Muscle of arm (tissue), 12 donors: Measurements from ENCODE around the gene PIK3R5. TPM values are rescaled to one million over a fixed set of nuclear protein-coding genes. Genes with fewer than 3 reads are reported as not detected.
"Not testable (repeated sequence)": the region's sequence is repeated elsewhere in the genome, so short reads cannot be mapped to it uniquely, and the experiment has no call there.

ENCODE experiments used
- DNase-seq: peaks from one replicate; pipeline ENCODE4 v3.0.0-alpha.2; 2013
- polyA plus RNA-seq, 12 donors: library from polyadenylated mRNA; unstranded; fragments of 120-200 nt; gene quantifications; one replicate each; pipeline ENCODE4 v1.2.1, GENCODE V29; 2013; ENCODE audit not compliant: insufficient read length in 12 of 12

PIK3R5 gene
- polyA plus RNA-seq, 12 donors: 0.62 to 3.5 (median 1.2) TPM; not detected in 2

DNA sequence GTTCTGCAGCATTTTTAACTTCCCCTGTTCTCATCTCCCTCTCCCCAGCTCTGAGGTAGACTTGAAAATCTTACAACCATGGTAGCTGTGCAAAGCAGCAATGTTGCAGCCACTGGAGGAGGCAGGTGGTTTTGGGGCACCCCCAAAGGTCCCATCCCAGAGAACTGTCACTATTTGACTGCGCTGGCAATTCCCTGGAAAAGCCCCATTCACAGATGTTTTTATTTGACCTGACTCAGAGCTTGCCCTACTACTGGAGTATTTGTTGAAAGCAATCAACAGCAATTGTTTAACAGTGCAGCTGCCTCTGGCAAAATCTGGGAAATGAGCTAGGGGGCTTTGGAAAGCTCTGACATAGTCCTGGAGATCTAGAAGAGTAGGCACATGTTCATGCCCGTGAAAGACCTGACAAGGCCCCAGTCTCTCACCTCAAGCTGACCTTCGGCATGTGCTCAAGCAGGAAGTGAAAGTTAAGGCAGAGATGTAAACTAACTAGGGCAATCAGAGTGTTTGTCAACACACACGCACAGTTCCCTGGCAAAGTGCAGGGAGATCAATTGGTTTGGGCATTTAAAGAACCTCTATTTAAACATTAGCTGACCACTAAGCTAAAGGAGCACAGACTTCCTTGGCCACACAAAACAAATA is 19.7 kb upstream of the PIK3R5 start:
- no peak for DNase-seq

- DNase-seq: not testable (repeated sequence)
These were observed 18.7 kb upstream of the PIK3R5 start for GRCh38 chr17:8984225-8984624.

DNA sequence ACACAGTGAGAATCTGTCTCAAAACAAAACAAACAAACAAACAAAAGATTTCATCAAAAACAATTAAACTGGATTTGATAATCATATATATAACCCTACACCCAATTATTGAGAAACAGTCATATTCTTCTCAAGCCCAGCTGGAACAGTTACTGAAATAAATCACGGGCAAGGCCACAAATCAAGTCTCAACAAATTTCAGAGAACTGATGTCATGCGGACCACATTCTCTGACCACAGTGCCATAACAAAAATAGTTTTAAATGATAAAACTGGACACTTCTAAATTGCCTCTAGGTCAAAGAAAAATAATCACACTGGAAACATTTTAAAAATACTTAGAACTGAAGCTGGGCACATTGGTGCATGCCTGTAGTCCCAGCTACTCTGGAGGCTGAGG is 15.9 kb upstream of the PIK3R5 start:
- no peak for DNase-seq

GRCh38 chr17:8979715-8980114 is 14.2 kb upstream of the PIK3R5 start:
- no peak for DNase-seq

DNA sequence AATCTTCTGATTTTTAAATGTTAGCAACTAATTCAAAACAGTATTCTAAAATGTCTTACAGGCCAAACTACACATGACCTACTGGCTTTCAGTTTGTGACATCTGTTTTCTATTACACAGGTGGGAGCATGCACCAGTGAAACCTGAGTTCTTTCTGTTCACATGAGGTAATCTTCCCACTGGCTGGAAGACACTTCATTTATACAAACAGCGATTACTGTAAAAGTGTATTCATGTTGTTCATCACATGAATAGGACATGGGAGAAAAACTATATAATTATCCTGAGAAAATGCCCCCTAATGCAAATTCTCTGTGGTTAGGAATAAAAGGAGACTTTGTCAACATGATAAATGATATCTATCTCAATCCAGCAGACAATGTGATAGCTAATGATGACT is 11.1 kb upstream of the PIK3R5 start:
- DNase-seq: no peak

DNA sequence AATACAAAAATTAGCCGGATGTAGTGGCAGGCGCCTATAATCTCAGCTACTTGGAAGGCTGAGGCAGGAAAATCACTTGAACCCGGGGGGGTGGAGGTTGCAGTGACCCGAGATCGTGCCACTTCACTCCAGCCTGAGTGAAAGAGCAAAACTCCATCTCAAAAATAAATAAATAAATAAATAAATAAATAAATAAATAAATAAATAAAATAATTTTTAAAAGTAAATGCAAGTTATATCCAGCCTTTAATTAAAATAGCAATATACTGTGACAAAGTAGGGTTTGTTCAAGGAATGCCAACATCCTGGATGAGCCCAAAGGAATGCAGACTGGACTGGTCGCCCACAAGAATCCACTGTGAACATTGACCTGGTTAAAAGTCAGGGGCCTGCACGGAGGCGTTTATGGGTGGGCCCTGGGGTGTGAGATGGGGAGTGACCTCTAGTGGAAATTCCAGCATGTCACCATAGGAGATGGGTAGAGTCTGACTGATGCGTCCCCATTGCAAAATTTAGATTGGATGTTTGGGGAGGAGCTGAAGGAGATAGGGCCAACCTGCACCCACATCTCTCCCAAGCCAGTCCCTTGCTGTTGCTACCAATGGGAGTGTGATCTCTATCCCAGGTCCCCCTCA is 9.7 kb upstream of the PIK3R5 start:
- no peak for DNase-seq

DNA sequence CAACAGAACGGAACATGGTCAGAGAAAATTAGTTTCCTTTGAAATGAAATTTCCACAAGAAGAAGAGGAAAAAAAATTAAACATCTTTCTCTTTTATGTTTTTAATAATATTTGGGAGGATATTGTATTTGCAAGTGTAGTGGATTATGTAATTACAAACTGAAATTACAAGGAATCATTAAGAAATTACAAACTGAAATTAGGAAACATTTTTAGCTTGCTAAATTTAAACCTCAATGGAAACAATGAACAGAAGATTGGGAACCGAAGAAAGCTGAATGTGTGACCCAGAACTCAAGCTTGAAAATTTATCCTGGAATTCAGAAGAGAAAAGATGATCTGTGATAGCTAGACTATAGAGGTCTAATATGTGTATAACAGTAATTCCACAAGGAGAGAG is 4.4 kb upstream of the PIK3R5 start:
- DNase-seq: no peak

DNA sequence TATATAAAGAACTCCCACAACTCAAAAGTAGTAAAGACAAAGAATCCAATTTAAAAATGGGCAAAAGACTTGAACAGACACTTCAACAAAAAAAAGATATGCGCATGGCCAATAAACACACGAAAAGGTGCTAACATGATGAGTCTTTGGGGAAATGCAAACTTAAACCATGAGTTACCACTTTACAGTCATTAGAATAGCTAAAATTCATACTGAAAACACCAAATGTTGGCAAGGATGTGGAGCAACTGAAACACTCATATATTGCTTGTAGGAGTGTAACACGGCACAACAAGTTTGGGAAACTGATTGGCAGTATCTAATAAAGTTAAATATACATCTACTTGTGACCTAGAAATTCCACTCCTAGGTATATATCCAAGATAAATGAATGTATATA is 3.0 kb upstream of the PIK3R5 start:
- DNase-seq: no peak

GRCh38 chr17:8967861-8968260 is 2.4 kb upstream of the PIK3R5 start:
- DNase-seq: no peak

- DNase-seq: no peak
These were observed 1.4 kb upstream of the PIK3R5 start for GRCh38 chr17:8966926-8967325.

DNA sequence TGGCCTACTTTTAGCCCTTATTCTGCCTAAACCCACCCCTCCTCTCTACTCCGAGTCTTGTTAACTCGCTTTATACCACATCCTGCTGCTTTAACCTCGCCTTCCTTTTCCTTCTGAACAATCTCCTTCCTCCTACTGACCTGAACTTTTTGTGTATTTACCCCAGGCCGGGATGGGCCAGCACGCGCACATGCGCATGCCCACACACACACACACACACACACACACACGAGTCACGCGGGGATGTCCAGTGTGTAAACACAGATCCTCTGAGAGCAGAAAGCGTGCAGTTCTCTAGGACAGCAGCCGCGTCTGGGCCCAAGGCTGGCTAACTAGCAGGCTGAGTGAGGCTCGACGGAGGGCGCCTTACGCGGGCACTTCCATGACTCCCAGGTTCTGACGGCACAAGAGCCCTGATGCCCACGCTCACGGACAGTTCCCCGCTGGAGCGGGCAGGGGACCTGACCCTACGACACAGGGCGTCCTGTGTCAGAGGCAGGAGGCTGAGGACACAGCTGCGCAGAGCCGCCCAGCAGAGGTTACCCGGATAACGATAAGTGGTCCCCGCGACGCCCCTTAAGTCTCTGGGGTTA is 610 bp downstream of the PIK3R5 start:
- no peak for DNase-seq

- no peak for DNase-seq
These were observed 1.8 kb downstream of the PIK3R5 start for GRCh38 chr17:8963647-8964258.

GRCh38 chr17:8963014-8963413 is 2.5 kb downstream of the PIK3R5 start:
- DNase-seq: no peak

DNA sequence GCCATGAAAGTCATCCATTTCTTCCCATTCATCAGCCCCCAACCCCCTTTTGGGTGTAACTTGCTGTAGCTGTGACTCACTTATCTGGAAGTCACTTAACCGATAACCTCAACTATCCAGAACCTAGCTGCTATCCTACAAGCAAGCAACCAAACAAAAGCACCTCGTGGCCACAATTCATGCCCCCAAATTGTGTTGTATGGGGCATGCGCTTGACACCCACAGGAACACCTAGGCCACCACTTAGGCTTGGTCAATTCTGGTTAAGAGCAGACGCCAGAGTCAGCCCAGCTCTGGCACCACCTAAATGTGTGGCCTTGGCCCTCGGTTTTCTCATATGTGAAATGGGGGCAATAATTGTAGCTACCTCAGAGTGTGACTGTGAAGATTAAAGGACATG is 3.7 kb downstream of the PIK3R5 start:
- no peak for DNase-seq

- DNase-seq: no peak
These were observed 5.0 kb downstream of the PIK3R5 start for GRCh38 chr17:8960325-8961140.

DNA sequence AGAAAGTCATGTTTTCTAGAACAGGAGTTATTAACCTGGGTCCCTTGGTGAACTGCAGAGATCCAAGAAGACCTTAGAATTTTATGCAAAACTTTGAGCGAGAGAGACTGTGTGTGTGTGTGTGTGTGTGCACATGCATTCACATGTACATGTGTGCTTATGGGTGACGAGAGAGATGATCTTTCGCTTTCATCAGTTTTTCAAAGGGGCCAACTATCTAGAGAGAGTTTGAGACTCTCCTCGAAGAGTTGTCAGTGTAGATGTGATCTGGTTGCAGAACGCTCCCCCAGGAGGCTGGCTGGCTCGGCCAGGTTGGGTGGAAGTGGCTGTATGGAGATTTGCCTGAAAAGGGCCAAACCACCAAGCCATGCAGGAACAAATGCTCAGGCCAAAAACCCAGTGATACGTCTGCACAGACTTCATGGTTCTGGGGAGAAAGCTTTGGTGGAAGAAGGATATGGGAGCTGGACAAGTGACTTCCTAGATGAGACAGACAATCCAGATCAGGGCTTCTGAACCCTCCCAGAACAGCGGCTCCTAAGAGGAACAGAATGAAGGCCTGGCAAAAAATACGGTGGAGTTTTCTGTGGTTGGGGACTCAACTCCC is 6.1 kb downstream of the PIK3R5 start:
- DNase-seq: no peak

GRCh38 chr17:8957721-8958120 is 7.8 kb downstream of the PIK3R5 start:
- no peak for DNase-seq

DNA sequence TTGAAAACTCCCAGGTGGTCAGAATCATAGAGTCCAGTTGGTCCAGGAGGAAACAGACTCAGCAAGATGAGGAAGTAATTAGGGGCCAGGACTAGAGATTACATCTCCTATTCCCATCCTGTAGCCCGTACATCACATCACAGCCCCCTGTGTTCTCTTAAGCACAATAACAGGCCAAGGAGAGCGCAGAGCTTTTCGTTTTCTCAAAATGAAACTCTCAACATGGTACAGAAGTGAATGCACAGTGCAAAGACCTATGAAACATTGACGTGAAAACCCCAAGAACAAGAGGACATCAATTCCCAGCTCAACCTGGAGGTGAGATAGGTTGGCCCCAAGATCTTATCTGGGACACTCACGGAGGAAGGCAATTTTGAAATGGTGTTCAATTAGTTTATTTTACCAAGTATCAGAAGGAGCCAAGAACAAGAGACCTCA is 9.0 kb downstream of the PIK3R5 start:
- no peak for DNase-seq

DNA sequence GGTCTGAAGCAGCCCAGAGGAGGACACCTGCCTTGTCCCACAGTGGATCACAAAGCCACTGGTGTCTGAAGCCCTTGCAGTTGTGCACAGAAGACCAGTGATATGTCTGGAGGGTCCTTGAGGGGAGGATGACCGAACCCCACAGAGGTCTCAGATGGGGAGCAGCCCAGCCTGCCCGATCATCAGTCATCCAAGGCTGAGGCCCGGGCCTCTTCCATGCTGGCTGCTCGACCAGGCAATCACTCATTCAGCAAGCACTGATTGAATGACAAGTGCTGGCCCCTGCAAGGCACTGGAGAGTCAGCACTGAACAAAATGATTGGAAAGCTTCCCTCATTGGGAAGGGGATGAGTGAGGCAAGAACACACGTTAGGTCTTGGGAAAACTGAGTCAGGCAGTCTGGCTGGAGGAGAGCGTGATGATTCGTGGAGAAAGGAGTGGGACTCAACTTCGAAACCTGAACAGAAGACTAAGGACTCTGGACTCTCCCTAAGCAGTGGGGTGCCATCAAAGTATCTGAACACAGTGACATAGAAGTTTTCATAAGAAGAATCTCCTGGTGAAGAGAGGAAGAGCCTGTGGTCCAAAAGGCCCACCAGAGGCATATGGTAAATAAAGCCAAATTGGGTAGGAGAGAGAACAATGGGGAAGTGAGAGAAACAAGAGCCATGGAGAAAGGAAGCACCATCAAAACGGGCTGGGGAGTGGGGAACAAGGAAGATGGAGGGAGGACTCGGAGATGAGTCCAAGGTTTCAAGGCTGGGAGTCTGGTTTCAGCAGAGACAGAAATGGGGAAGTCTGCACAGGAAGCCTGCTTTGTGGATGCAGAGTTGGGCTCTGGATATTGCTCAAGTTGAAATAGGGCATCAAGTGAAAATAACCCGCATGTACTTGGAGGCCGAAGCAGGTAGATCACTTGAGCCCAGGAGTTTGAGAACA is 10.2 kb downstream of the PIK3R5 start:
- no peak for DNase-seq

GRCh38 chr17:8954339-8954738 is 11.2 kb downstream of the PIK3R5 start:
- no peak for DNase-seq
